GM21576 (cell line): ENCODE data around the gene ARHGEF10L.
"Not testable (repeated sequence)": the region's sequence is repeated elsewhere in the genome, so short reads cannot be mapped to it uniquely, and the experiment has no call there.

ENCODE experiments used
- ATAC-seq: cut with Tn5 transposase; IDR thresholded peaks from one replicate; pipeline ENCODE4 v1.9.1; 2021; ENCODE audit warnings: mild to moderate bottlenecking, moderate library complexity; ENCODE audit not compliant: unreplicated experiment

ARHGEF10L gene

DNA sequence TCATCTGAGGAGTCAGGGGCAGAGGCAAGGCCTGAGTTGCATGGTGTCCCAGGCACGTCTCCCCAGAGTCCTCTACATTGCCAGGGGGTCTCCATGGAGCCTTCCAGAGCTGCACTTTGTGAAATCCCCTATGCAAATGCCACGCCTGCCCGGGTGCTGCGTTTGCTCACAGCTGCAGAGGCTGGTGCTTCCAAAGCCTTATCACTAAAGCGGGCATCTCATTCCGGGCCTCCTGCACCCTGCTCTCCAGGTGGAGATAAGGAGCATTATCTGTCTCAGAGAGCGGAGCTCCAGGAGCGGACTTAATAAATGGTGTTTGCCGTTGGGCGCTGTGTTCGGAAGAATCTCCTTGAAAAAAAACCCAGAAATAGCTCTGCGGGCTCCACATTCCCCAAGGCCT is 189.8 kb downstream of the ARHGEF10L start:
- no peak for ATAC-seq

DNA sequence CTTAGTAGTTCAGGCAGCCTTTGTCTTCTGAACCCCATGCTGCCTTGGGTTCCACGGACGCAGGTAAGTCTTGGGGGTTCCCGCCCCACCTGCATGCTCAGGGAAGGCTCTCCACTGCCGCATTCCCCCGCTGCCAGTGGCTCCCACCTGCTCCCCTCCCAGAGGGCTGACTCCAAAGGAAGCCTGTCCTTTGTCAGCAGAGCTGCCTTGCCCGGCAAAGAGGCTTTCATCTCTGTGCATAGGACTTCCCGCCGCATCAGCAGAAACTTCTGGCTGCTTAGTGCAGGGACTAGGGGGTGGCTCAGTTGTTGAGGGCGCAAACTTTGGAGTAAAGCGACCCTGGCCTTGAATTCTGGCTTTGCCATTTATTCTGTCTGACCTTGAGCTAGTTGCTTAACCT is 190.4 kb downstream of the ARHGEF10L start:
- ATAC-seq: no peak

DNA sequence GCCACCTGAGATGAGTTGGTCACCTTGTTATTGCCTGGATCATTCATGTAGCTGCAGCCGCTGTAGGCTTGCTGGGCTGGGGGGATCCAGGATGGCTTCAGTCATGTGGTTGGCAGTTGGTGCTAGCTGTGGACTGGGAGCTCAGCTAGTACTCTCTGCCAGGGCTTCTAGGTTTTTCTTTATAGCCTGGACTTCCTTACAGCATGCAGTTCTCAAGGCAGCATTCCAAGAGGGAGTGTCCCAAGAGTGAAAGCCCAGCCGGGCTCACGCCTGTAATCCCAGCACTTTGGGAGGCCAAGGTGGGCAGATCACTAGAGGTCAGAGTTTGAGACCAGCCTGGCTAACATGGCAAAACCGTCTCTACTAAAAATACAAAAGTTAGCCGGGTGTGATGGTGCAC is 192.0 kb downstream of the ARHGEF10L start:
- ATAC-seq: no peak

DNA sequence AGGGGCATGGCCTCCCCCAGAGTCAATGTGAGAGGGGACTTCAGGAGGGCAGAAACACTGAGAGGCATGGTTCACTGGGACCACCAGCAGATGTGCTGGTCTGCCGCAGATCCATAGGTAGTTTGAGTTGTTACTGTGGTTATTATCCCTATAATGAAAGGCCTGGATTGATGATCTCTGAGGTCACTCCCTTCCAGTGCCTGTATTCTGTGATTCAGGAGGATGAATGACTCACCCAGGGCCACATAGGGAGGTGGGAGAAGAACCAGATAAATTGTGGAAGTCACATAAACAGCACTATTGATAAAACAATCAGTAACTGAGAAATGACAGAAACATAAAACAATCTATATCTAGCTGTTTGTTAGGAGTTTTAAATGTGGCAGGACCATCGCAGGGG is 193.0 kb downstream of the ARHGEF10L start:
- no peak for ATAC-seq

DNA sequence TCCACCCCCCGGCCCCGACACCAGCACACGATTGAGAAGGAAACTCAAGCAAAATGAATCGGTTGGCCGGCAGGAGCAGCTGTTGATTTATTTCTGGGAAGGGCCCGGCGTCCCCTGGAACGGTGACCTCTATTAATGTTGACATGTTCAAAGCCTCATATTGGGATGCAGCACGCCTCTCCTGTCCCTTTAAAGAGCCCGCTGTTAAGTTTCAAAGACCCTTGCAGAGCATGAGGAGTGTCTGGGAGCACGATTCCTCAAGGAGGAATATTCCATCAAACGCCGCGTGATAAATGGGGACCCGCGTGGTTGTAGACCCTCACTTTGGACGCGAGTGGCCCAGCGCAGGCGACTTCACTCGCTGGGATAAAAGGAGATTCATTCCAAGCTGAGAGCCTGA is 194.2 kb downstream of the ARHGEF10L start:
- no peak for ATAC-seq

DNA sequence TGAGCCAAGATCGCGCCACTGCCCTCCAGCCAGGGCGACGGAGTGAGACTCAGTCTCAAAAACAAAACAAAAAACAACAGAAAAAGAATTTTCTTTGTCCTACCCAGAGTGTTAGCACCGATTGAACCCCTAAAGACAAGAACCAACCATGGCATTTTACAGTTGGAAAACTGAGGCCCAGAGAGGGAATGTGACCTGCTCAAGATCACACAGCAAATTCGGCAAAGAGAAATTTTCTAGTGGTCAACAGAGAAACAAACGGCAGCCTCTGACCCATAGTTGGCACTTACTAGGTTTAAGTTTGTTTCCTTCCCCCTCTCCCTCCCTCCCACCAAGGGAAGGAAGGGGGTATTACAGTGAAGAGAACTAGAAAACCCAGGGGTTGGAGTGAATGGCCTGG is 195.1 kb downstream of the ARHGEF10L start:
- no peak for ATAC-seq

- ATAC-seq: no peak
Measured at GRCh38 chr1:17735348-17735747, 195.8 kb downstream of the ARHGEF10L start.

DNA sequence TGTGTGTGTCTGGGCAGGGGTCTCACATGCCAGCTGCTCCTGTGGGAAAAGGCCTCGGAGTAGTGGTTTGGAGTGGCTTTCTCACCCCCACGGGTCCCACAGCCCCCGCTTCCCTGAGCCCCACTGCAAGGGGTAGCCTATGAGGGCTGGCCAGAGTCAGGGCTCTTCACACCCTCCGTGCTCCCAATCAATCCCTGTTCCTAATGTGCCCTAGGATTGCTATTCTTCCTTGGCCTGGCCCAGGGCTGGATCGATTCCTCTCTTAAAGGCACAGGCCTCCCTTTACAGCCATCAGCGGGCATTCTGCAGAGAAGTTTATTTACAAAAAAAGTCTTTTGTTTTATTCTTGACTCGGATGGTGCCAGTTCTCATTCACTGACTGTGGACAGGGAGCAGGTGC is 196.3 kb downstream of the ARHGEF10L start:
- no peak for ATAC-seq

DNA sequence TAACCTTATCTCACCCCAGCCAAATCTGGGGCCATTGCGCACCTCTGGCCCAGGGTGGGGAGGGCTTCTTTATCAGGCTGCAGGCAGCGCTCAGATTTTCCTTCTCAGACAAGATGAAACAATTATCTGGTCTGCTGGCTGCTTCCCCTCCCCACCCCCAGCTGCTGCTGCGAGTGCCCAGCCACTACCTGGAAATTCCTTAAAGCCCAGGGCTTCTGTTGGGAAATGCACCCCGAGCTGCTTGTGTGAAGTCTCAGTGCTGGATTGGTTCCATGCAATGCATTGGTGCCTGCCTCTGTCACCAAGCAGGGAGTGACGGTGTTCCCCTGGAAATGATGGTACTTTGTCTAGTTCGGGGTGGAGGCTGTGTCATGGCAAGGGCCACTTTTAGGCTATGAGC is 197.1 kb downstream of the ARHGEF10L start:
- no peak for ATAC-seq

GRCh38 chr1:17739050-17739449 is 199.6 kb downstream of the ARHGEF10L start:
- no peak for ATAC-seq

- ATAC-seq: no peak
Measured at GRCh38 chr1:17741052-17741451, 201.6 kb downstream of the ARHGEF10L start.

- no peak for ATAC-seq
Measured at GRCh38 chr1:17742583-17742982, 203.1 kb downstream of the ARHGEF10L start.

DNA sequence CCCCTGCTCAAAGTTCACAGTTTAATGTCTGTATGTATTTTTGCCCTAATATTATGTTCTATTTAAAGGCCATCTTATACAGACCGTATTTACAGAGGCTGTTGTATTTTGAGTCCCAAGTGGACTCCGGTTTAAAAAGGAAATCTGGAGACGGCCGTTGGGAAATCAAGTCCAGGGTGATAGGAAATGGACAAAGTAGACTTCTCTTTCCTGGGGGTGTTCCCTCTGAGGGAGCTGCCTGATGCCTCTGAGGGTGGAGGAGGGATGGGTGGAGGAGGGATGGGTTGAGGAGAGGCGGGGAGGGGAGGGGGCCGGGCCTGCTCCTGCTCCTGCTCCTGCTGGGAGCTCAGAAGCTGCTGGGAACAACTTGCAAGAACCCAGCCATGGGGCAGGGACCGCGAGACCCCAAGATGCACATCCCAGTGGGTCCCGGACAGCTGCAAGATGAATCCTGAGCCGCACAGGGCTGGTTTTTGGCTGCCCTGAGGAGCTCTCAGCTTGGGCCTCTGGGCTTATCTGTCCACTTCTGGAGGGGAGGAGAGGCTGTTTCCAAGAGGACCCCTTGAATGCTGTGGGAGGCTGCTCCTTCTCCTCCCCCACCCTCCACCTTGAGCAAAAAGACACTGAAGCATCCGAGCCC is 203.6 kb downstream of the ARHGEF10L start:
- no peak for ATAC-seq

DNA sequence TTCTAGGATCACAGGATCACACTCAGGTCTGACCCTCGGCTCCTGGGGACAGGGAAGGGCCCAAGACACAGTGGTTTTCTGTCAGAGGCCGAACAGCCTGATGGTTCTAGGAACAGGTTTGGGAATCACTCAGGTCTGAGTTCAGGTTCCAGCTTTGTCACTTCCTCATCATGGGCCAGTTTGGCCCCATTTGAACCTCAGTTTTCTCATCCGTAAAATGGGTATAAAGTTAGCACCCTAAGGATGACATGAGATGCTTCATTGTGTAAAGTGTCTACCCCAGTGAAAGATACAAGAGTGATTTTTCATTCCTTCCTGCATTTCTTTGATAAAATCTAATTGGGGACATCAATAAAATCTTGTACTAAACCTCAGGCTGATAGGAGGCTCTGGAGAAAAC is 204.4 kb downstream of the ARHGEF10L start:
- no peak for ATAC-seq

GRCh38 chr1:17744666-17745478 is 205.4 kb downstream of the ARHGEF10L start:
- ATAC-seq: no peak

DNA sequence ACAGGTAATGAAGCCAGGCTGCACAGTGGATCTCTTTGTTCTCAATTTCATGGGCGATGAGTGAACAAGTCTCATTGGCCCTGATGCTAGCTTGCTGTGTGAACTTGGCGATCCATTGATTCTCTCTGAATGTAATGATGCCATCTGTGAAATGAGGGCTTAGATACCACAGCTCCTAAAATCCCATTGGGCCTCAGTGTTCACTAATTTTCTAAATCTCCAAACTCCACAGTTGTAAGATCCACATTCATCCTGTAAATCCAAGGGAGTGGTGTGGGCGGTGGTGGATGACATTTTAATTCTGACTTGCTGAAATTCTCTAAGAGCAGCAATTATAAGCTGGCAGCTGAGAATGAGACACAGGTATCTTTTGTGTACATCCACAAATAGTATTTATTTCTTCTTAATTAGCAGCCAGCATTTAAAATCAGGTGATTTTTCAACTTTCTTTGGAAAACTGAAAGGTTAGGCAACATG is 206.0 kb downstream of the ARHGEF10L start:
- no peak for ATAC-seq

- not testable (repeated sequence) for ATAC-seq
Measured at GRCh38 chr1:17746281-17746680, 206.8 kb downstream of the ARHGEF10L start.

DNA sequence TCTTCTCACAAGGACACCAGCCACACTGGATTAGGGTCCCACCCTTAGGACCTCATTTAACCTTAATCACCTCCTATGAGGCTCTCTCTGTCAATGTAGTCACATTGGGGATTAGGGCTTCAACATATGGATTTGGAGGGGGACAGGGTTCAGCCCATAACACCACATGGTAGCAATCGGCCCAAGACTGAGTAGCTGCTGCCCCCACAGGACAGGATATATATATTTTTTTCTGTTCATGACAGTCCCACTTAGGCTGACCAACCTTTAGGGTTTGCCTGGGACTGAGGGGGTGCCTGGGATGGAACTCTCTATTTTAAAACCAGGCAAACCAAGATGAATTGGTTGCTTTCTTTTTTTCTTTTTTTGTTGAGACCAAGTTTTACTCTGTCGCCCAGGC is 207.4 kb downstream of the ARHGEF10L start:
- no peak for ATAC-seq
